GM18508 (cell line): ENCODE results near the gene DOCK2.
"Not testable (repeated sequence)": the region's sequence is repeated elsewhere in the genome, so short reads cannot be mapped to it uniquely, and the experiment has no call there.

ENCODE experiments used
- ATAC-seq: cut with Tn5 transposase; IDR thresholded peaks from one replicate; pipeline ENCODE4 v1.9.1; 2021; ENCODE audit warnings: moderate number of reproducible peaks; ENCODE audit not compliant: insufficient read depth, unreplicated experiment

The DOCK2 gene

GRCh38 chr5:169805937-169806700 is 169.0 kb downstream of the DOCK2 start:
- ATAC-seq = peak; percentile 42

DNA sequence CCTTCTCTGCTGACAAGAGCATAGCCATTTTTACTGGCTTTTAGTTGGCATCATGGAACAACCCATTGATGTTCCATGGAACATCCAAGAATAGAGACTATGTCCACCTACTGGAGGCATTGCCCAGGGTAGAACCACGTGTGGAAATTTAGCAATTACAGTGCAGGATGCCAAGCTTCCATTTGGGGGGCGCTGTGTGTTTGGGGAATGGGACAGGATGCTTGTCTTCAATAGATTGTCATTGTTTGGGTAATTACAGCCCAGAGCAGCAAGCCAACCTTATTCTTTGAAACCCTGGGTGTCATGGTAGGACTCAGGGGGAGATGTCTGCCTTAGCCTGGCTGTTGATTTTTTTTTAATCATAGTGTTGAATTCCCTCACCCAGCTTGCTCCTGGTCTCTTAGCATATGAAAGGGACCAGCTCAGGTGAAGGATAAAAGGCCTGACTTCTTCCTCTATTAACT is 171.1 kb downstream of the DOCK2 start:
- ATAC-seq = no peak

DNA sequence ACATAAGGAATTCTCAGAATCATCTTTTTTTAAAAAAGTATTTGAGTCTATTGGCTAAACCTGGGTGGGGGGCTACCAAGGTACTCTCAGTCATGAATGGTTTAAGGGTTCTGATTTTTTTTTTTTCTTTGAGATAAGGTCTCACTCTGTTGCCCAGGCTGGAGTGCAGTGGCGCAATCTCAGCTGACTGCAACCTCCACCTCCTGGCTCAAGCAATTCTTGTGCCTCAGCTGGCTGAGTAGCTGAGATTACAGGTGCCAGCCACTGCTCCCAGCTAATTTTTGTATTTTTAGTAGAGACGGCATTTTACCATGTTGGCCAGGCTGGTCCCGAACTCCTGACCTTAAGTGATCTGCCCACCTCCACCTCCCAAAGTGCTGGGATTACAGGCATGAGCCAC is 171.8 kb downstream of the DOCK2 start:
- ATAC-seq = not testable (repeated sequence)

- ATAC-seq = no peak
These were observed 172.2 kb downstream of the DOCK2 start for GRCh38 chr5:169809281-169809680.

- no peak for ATAC-seq
These were observed 173.4 kb downstream of the DOCK2 start for GRCh38 chr5:169810524-169810923.

GRCh38 chr5:169811023-169811422 is 173.9 kb downstream of the DOCK2 start:
- no peak for ATAC-seq

DNA sequence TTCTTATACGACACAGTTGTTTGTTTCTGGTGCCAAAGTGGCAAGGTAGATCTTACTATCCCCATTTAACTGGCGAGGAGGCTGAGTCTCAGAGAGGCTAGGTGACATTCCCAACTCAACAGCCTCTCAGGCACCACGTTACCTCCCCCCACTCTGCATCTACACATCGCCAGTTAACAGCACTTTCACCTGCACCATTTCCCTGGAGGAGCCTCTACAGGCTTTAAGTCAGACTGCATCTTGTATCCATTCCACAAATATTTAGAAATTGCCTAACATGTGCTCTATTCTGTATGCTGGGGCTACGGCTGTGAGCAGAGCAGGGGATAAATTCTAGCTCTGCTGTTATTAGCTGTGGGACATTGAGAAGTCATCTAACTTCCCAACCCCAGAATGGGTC is 174.6 kb downstream of the DOCK2 start:
- no peak for ATAC-seq

DNA sequence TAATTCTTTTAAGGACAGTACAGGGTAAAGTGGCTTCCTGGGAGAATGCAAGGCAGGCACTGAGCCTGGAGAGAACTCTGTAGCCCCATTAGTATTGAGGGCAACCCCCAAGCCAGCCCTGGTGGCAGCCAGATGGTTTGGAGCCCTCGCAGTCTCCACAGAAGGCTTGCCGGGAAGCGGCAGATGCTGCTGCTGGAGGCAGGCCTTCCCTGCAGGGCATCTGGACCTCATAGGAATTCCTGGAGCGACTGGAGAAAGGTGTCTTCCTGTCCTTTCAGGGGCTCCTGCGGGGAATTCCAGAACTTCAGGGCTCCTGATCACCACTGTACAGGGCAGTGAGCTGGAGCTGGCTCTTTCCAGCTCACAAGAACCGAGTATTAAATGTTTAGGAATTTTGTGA is 175.7 kb downstream of the DOCK2 start:
- ATAC-seq = no peak

DNA sequence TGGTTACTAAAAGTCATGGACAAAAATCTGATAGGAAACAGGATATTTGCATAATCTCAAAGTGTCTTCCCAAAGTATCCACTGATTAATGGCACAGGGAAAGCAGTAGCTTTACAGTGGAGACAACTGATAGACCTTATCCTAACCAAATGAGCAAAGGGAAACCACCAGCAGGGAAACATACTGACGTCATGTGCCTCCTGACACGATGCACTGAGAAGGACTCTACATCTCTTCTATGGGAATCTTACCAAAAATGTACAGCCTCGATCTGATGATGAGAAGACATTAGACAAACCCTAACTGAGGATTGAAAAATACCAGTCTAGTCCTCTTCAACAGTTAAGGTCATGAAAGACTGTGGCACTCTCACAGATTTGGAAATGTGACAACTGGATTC is 177.0 kb downstream of the DOCK2 start:
- no peak for ATAC-seq

- no peak for ATAC-seq
These were observed 177.4 kb downstream of the DOCK2 start for GRCh38 chr5:169814522-169814921.

DNA sequence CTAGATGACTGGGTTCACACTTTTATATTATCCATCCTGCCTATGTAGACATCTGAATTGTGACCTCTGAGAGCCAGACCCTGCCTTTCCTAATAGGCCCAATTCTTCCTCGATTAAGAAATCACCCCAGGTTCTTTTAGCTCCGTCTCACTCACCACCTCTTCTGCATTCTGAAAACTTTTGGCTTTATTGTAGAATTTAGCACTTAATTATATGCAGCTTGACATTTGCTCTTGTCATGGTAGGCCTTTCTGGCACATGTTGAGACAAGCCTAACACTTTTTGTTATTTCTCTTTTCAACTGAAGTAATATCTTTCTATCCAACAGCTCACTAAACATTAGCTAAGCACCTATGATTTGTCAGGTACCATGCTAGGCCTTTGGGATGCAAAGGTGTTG is 180.0 kb downstream of the DOCK2 start:
- no peak for ATAC-seq

GRCh38 chr5:169826618-169827017 is 189.5 kb downstream of the DOCK2 start:
- ATAC-seq = no peak

DNA sequence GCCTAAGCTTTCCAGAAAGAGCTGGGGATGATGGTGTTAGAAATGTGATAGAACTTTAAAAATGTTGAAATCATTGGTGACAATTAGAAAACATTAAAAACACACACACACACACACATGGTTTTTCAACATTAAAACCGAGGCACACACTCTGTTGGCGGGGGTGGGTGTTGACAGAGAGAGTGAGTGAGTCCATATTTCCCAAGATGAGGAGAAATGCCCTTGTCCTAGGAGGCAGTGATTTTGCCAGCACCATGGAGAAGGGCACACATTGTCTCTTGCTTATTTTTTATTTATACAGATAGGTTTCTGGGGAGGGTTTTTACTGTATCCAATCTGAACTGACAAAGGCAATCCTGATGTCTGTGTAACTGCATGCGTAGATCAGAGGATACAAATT is 190.7 kb downstream of the DOCK2 start:
- ATAC-seq = no peak

- peak; percentile 63 for ATAC-seq
These were observed 191.3 kb downstream of the DOCK2 start for GRCh38 chr5:169828385-169828784.

- ATAC-seq = no peak
These were observed 194.3 kb downstream of the DOCK2 start for GRCh38 chr5:169831331-169831730.

GRCh38 chr5:169832304-169832703 is 195.2 kb downstream of the DOCK2 start:
- no peak for ATAC-seq

GRCh38 chr5:169832845-169833244 is 195.8 kb downstream of the DOCK2 start:
- ATAC-seq = no peak

DNA sequence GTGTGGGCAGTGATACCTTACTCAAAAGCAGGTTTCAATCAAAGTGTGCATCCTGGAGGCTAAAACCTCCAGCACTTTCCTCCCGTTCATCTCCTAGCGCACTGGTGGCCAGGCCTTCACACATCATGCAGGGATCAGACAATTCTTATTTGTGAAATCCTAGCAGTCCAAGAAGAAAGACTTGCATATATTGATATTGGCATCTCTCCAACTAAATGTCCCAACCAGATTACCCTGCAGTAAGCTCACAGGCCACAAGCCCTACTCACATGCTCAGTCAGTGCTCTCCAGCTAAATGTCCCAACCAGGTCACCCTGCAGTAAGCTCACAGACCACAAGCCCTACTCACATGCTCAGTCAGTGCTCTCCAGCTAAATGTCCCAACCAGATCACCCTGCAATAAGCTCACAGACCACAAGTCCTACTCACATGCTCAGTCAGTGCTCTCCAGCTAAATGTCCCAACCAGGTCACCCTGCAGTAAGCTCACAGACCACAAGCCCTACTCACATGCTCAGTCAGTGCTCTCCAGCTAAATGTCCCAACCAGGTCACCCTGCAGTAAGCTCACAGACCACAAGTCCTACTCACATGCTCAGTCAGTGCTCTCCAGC is 196.7 kb downstream of the DOCK2 start:
- not testable (repeated sequence) for ATAC-seq

GRCh38 chr5:169834540-169834939 is 197.5 kb downstream of the DOCK2 start:
- not testable (repeated sequence) for ATAC-seq

DNA sequence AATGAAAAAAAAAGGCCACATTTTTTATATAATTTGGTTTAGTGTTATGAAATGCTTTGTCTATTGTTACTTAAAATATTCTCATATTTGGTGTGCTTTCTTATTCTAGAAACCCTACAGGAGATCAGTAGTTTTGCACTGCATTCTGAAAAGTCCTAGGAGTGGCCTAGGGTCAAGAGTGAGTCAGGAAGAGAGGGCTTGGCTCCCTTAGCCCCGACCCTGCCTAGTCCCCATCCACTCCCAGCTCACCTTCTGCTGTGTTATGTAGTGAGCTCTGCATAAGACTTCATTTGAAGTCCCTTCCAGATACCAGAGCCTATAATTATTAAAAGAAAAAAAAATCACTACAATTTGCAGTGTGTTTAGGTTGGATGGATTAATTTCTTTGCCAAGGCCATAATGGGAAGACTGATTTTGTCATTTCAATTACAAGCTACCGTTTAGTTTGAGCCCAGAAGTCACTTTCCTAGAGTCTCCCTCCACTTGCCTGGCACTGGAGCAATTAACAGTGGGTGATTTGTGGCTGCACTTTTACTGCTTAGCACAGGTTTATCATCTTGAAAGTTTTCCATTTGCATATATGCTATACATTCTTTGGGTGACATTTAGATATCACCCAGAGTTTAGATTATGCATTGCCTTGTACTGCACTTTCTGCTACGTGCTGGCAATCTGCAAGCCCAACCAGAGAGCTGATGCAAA is 199.9 kb downstream of the DOCK2 start:
- ATAC-seq = no peak

GRCh38 chr5:169837686-169838085 is 200.6 kb downstream of the DOCK2 start:
- no peak for ATAC-seq
